DOHH2 (cell line): ENCODE results near the gene MTHFR.

Source experiments
- H3F3A ChIP-seq: fragments of 200-600 bp; sonication (generic), shearing (Covaris generic); 2 replicates; pipeline ENCODE4 v1.6.0; 2016; ENCODE audit warnings: antibody characterized with exemption, mild to moderate bottlenecking; ENCODE audit not compliant: control insufficient read depth, insufficient read depth
- H3K27ac ChIP-seq: fragments of 200-600 bp; sonication (generic); 2 replicates; pipeline ENCODE4 v1.5.1; 2014; ENCODE audit warnings: low read depth, mild to moderate bottlenecking, low read length, moderate library complexity
- H3K27me3 ChIP-seq: fragments of 200-600 bp; sonication (generic); 2 replicates; pipeline ENCODE4 v1.6.1; 2014; ENCODE audit warnings: mild to moderate bottlenecking, low read length, mixed read lengths; ENCODE audit not compliant: control insufficient read depth
- H3K36me3 ChIP-seq: fragments of 200-600 bp; sonication (generic); 2 replicates; pipeline ENCODE4 v1.6.1; 2014; ENCODE audit warnings: mild to moderate bottlenecking, low read length, moderate library complexity, mixed read lengths; ENCODE audit not compliant: control insufficient read depth
- H3K4me1 ChIP-seq: fragments of 200-600 bp; sonication (generic); 2 replicates; pipeline ENCODE4 v1.6.1; 2014; ENCODE audit warnings: mild to moderate bottlenecking, low read length, mixed read lengths; ENCODE audit not compliant: control insufficient read depth
- H3K4me2 ChIP-seq: fragments of 200-600 bp; sonication (generic); 2 replicates; pipeline ENCODE4 v1.6.0; 2014; ENCODE audit warnings: mild to moderate bottlenecking, low read length, moderate library complexity
- H3K4me3 ChIP-seq: fragments of 200-600 bp; sonication (generic); 2 replicates; pipeline ENCODE4 v1.5.1; 2014; ENCODE audit warnings: mild to moderate bottlenecking, low read length, mixed read lengths
- H3K79me2 ChIP-seq: fragments of 200-600 bp; sonication (generic); 2 replicates; pipeline ENCODE4 v1.6.1; 2014; ENCODE audit warnings: mild to moderate bottlenecking, low read length, mixed read lengths; ENCODE audit not compliant: control insufficient read depth
- H3K9me2 ChIP-seq: fragments of 200-600 bp; sonication (generic); replicated peaks from 2 replicates; pipeline ENCODE4 v1.6.1; 2014; ENCODE audit warnings: mild to moderate bottlenecking, low read length, mixed read lengths; ENCODE audit not compliant: control insufficient read depth
- H3K9me3 ChIP-seq: fragments of 200-600 bp; sonication (generic); 2 replicates; pipeline ENCODE4 v1.6.1; 2014; ENCODE audit warnings: antibody characterized with exemption, low read length, mixed read lengths; ENCODE audit not compliant: control insufficient read depth, insufficient read depth
- H4K20me1 ChIP-seq: fragments of 200-600 bp; sonication (generic); 2 replicates; pipeline ENCODE4 v1.6.0; 2014; ENCODE audit warnings: low read depth, mild to moderate bottlenecking, antibody characterized with exemption, low read length, moderate library complexity; ENCODE audit not compliant: control insufficient read depth, insufficient read depth
- EZH2phosphoT487 ChIP-seq: fragments of 200-600 bp; sonication (generic); IDR thresholded peaks from 2 replicates; pipeline ENCODE4 v1.6.1; 2017; ENCODE audit warnings: borderline replicate concordance, mild to moderate bottlenecking, antibody characterized with exemption, low read length, moderate library complexity, mixed read lengths
- TF ChIP-seq, protein P1 (sequence below): fragments of 200-600 bp; sonication (generic); IDR thresholded peaks from one replicate; pipeline ENCODE4 v1.5.1; 2014; ENCODE audit warnings: antibody characterized with exemption, mild to moderate bottlenecking, low read depth, low read length; ENCODE audit not compliant: poor library complexity, severe bottlenecking

Gene MTHFR

GRCh38 chr1:11823366-11824137 lies 17.8 kb upstream of the MTHFR start:
- no peaks in the 10 kb centered on the region for H3K79me2 ChIP-seq
- no peaks in the 10 kb centered on the region; the same call in 1 of the 2 replicates for H3F3A ChIP-seq
- no peaks in the 10 kb centered on the region for H4K20me1 ChIP-seq
- no peaks in the 10 kb centered on the region for H3K9me3 ChIP-seq
- no peaks in the 10 kb centered on the region for H3K27me3 ChIP-seq
- H3K4me3 ChIP-seq: no peak overlapping the region
- TF ChIP-seq EZH2phosphoT487: no peak
- TF ChIP-seq, protein P1, sequence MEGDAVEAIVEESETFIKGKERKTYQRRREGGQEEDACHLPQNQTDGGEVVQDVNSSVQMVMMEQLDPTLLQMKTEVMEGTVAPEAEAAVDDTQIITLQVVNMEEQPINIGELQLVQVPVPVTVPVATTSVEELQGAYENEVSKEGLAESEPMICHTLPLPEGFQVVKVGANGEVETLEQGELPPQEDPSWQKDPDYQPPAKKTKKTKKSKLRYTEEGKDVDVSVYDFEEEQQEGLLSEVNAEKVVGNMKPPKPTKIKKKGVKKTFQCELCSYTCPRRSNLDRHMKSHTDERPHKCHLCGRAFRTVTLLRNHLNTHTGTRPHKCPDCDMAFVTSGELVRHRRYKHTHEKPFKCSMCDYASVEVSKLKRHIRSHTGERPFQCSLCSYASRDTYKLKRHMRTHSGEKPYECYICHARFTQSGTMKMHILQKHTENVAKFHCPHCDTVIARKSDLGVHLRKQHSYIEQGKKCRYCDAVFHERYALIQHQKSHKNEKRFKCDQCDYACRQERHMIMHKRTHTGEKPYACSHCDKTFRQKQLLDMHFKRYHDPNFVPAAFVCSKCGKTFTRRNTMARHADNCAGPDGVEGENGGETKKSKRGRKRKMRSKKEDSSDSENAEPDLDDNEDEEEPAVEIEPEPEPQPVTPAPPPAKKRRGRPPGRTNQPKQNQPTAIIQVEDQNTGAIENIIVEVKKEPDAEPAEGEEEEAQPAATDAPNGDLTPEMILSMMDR: no peak
- H3K27ac ChIP-seq: no peak overlapping the region
- no peaks in the 10 kb centered on the region for H3K9me2 ChIP-seq
- peaks cover 86% of the 10 kb centered on the region for H3K36me3 ChIP-seq
- no peak overlapping the region for H3K4me2 ChIP-seq
- H3K4me1 ChIP-seq: peaks cover 3% of the 10 kb centered on the region; the same call in 1 of the 2 replicates

- Histone ChIP-seq H3K79me2 (peaks cover 6% of the 10 kb centered on the region; the same call in 1 of the 2 replicates), H3K36me3 (peaks cover 86% of the 10 kb centered on the region), H3K4me1 (peaks cover 8% of the 10 kb centered on the region), H3K4me3 (no peak overlapping the region), H3K9me3 (no peaks in the 10 kb centered on the region), H3K27me3 (no peaks in the 10 kb centered on the region), H4K20me1 (no peaks in the 10 kb centered on the region), H3K4me2 (no peak overlapping the region), H3K27ac (no peak overlapping the region), H3K9me2 (no peaks in the 10 kb centered on the region), H3F3A (no peaks in the 10 kb centered on the region; the same call in 1 of the 2 replicates)
- no peak for TF ChIP-seq EZH2phosphoT487
- TF ChIP-seq, protein P1: no peak
Measured at GRCh38 chr1:11822091-11822490, 16.3 kb upstream of the MTHFR start.

DNA sequence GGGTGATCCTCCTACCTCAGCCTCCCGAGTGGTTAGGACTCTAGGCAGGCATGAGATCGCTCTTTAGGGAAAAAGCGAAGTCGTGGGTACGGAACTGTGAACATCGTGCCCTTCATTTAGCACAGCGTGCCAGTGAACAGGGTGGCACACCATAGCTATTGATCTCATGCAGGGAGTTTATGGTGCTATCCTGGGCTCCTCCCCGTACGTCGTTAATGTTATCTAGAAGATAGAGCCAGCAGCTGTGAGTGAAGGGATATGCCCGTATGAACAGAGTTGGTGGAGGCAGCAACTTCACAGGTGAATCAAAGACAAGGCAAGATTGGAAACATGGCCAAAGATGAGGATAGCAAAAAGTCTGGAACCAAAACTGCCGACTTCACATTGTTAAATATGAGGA lies 11.4 kb upstream of the MTHFR start:
- no peak overlapping the region for H3K4me2 ChIP-seq

More for the DNA sequence above, 11.4 kb upstream of the MTHFR start:
- H3K27ac ChIP-seq: no peak overlapping the region
- H3K79me2 ChIP-seq: peaks cover 44% of the 10 kb centered on the region
- H3K36me3 ChIP-seq: peaks cover 85% of the 10 kb centered on the region
- H3F3A ChIP-seq: peaks cover 21% of the 10 kb centered on the region
- no peaks in the 10 kb centered on the region for H3K9me3 ChIP-seq
- H3K9me2 ChIP-seq: no peaks in the 10 kb centered on the region
- H3K4me3 ChIP-seq: no peak overlapping the region
- peaks cover 50% of the 10 kb centered on the region for H3K4me1 ChIP-seq
- no peaks in the 10 kb centered on the region for H4K20me1 ChIP-seq
- no peaks in the 10 kb centered on the region for H3K27me3 ChIP-seq
- TF ChIP-seq EZH2phosphoT487: no peak
- TF ChIP-seq, protein P1: no peak
